Stimulated activated CD8-positive, alpha-beta memory T cell treated with anti-CD3 and anti-CD28 coated beads, Interleukin-4, amount 100 ng/mL, for 1 hour (primary cell): ENCODE data around the gene OR51B2.

ENCODE experiments used
- DNase-seq, 2 donors: peaks; one replicate each; pipeline ENCODE4 v3.0.0-alpha.2; 2020; ENCODE audit warnings: low read depth in 2 of 2, low spot score in 1 of 2

Gene OR51B2

GRCh38 chr11:5283882-5284281 lies 40.2 kb downstream of the OR51B2 start:
- no peak for DNase-seq

GRCh38 chr11:5283086-5283485 lies 41.0 kb downstream of the OR51B2 start:
- DNase-seq = no peak

- DNase-seq = no peak
These were observed 41.5 kb downstream of the OR51B2 start for GRCh38 chr11:5282628-5283027.

DNA sequence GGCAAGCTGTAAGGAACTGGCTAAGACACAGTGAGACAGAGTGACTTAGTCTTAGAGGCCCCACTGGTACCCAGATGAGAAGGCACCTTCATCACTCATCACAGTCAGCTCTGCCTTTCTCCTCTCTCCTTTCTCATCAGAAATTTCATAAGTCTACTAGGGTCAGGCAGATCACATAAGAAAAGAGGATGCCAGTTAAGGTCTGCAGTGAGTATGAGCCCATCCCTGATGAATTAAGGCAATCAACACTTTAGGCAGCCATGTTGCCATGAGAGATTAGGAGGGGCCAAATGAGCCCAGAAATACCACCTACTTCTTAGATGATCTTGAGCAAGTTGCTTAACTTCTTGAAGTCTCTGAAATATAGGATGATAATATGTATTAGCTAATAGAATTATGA lies 42.5 kb downstream of the OR51B2 start:
- no peak for DNase-seq

DNA sequence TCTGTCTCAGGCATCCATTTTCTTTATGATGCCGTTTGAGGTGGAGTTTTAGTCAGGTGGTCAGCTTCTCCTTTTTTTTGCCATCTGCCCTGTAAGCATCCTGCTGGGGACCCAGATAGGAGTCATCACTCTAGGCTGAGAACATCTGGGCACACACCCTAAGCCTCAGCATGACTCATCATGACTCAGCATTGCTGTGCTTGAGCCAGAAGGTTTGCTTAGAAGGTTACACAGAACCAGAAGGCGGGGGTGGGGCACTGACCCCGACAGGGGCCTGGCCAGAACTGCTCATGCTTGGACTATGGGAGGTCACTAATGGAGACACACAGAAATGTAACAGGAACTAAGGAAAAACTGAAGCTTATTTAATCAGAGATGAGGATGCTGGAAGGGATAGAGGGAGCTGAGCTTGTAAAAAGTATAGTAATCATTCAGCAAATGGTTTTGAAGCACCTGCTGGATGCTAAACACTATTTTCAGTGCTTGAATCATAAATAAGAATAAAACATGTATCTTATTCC lies 43.5 kb downstream of the OR51B2 start:
- no peak for DNase-seq

DNA sequence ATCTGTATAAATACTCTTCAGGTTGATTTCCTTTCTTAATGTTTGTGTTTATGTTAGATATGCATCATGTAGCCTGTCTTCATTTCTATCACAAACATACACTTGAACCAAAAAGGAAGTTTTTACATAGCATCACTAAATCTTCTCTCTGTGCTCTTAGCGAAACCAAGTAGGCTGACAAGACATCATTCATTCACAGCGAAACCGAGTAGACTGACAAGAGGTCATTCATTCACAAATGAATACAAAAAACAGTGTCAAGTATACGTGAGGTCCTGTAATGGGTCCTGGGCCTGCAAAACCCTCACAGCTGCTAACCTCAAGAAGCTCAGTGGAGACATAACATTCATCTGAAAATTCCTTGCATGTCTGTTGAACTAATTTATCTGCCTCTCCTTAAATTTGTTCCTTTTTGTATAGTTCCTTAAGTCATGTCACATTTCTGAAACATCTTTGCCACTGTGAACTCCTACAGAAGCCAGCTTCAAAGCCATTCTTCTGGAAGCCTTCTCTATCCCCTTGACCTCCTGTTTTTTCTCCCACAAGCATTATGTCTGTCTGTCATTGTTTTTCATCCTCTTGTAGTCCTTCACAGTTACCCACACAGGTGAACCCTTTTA lies 44.5 kb downstream of the OR51B2 start:
- DNase-seq = no peak

- DNase-seq = no peak
These were observed 46.2 kb downstream of the OR51B2 start for GRCh38 chr11:5277807-5278382.

GRCh38 chr11:5276697-5277096 lies 47.4 kb downstream of the OR51B2 start:
- no peak for DNase-seq

- no peak for DNase-seq
These were observed 48.6 kb downstream of the OR51B2 start for GRCh38 chr11:5275369-5276110.

GRCh38 chr11:5274395-5274794 lies 49.7 kb downstream of the OR51B2 start:
- DNase-seq = no peak
